GM18867 (cell line): ENCODE data around the gene PCYOX1L.

Experiments used
- ATAC-seq: cut with Tn5 transposase; IDR thresholded peaks from one replicate; pipeline ENCODE4 v1.9.1; 2021; ENCODE audit warnings: mild to moderate bottlenecking, moderate library complexity; ENCODE audit not compliant: unreplicated experiment

PCYOX1L gene

GRCh38 chr5:149405550-149406202 lies 47.8 kb downstream of the PCYOX1L start:
- ATAC-seq: no peak

DNA sequence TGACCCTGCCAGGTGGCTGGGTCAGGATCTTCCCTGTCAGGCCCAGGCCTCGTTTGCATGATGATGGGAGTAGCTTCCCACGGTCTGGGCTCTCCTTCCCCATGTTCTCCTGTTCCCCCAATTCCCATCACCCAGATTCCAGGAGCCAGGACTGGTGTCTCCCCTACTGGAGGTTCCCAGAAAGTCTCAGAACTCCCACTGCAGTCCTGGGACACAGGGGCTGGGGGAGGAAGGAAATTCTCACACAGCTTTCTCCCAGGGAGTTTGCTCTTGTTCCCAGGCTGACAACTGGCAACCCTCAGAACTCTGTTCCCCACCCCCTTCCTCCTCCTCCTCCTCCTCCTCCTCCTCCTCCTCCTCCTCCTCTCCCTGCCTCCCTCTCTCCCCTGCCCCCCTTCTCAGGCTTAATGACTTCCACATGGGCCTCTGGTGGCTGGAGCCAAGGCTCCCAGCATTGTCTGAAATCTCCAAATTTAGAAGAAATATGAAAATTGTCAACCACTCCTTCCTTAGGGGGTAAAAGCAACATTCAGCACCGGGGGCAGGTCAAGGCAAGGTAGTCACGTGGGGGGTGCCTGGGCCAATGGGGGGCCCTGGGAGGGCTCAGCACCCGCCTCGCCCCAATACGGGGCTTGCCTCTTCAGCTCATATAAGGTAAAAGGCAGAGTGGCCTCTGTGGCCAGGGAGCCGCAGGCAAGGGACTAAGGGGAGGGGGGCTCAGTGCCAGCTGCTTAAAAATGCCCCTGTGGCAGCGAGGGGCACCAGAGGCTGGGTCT lies 48.5 kb downstream of the PCYOX1L start:
- no peak for ATAC-seq

DNA sequence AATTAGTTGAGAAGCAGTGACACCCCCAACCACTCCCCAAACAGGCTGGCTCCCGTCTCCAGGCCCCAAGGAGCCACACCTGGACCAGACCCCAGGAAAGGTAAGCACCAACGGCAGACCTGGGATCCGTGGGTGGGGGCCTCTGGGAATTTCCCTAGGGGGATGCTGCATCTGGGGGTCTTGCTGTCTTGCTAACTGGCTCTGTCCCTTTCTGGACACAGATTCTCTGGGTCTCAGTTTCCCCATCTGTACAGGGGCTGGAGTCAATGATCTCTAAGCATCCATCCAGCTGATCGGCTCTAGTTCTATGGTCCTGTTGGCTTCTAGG lies 49.1 kb downstream of the PCYOX1L start:
- no peak for ATAC-seq

- no peak for ATAC-seq
These were observed 49.7 kb downstream of the PCYOX1L start for GRCh38 chr5:149407323-149408251.

- no peak for ATAC-seq
These were observed 50.6 kb downstream of the PCYOX1L start for GRCh38 chr5:149408252-149409099.

DNA sequence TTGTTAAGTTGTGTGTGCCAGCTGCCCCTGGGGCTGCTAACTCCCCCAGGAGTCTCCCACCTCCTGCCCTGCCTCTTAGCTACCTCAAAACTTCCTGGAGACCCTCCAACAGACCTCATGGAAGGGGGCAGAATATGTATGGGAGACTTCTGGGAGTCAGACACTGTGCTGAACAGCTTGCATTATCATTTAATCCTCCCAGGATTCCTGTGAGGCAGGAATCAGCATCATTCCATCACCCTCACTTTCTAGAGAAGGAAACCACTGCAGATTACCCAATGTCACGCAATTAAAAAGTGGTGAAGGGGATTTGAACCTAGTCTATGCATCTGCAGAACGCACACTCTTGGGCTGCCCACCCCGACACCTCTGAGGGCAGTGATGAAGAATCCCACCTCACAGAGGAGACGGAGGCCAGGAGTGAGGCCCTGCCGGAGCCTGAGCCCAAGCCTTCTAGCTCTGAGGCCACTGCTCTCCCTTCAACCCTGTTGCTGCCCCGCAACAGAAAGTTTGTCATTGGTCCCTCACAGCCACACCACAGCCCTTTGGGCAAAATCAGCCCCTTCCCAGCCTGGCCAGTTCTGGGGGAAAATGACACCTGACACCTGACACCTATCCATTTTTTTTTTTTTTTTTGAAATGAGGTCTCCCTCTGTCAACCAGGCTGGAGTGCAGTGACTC lies 51.6 kb downstream of the PCYOX1L start:
- no peak for ATAC-seq

DNA sequence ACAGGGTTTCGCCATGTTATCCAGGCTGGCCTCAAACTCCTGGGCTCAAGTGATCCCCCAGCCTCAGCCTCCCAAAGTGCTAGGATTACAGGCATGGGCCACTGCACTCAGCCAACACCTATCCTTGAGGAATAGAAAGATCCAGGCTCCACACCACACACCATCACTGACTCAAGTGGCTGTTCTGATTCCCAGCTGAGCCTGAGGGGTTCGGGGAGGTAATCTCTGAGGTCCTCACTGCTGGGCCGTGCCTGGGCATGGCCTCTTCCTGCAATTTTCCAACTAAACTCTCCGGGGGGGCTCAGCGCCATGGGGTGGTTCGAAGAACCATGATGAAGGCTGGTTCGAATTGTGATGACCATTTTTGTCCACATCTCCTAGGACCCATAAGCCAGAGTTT lies 52.2 kb downstream of the PCYOX1L start:
- no peak for ATAC-seq

- no peak for ATAC-seq
These were observed 53.0 kb downstream of the PCYOX1L start for GRCh38 chr5:149410721-149411432.

GRCh38 chr5:149411738-149412519 lies 54.1 kb downstream of the PCYOX1L start:
- no peak for ATAC-seq

- ATAC-seq: no peak
These were observed 55.1 kb downstream of the PCYOX1L start for GRCh38 chr5:149412783-149413476.

DNA sequence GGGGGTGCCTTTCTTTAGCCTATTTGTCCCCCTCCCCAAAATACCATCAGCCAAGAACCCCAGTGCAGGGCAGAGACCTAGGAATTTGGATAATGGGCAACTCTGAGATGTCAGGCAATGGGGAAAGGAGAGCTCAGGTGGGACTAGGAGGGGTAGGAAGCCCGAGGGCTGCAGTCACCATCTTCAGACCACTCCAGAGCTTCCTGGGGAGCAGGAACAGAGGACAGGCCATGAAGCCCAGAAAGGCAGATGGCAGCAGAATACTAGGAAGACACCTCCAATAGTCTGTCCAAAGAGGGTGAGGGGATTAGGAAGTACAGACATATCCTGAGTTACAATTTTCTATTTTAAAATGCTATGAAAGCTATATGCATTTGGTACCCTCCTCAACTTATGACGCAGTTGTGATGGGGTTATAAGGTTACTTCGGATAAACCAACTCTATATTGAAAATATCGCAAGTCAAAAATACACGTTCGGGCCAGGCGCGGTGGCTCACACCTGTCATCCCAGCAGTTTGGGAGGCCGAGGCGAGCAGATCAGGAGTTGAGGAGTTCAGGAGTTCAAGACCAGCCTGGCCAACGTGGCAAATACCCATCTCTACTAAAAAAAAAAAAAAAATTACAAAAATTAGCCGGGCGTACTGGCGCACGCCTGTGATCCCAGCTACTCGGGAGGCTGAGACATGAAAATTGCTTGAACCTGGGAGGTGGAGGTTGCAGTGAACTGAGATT lies 55.8 kb downstream of the PCYOX1L start:
- ATAC-seq: no peak

DNA sequence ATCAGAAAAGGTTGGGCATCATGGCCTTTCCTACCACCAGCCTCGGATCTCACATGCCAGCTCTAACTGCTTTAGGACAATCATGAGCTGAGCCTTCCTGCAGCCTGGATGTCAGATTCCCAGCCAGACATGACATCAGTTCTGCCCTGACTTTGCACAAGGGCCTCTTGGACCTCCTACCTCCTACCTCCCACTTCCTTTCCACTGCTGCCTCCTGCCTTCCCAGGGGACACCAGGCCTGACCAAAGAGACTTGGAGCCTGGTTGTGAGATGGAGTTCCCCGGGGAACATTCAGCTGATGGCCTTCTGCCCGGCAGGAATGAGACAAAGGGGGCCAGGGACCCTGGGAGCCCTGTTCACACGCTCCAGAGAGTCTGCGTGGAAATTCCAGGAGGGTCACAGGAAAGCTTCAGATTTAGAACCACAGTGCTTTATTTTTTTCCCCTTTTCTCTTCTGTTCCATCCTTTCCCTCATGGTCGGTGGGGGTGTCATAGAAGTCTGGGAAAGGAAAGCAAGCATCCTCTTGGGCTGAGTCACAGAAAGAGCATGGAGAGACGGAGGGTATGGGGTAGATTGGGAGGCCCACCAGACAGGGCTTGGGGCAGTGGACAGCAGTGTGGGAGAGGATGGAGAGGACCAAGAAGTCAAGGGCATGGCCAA lies 56.7 kb downstream of the PCYOX1L start:
- no peak for ATAC-seq

GRCh38 chr5:149415066-149415967 lies 57.5 kb downstream of the PCYOX1L start:
- ATAC-seq: no peak

DNA sequence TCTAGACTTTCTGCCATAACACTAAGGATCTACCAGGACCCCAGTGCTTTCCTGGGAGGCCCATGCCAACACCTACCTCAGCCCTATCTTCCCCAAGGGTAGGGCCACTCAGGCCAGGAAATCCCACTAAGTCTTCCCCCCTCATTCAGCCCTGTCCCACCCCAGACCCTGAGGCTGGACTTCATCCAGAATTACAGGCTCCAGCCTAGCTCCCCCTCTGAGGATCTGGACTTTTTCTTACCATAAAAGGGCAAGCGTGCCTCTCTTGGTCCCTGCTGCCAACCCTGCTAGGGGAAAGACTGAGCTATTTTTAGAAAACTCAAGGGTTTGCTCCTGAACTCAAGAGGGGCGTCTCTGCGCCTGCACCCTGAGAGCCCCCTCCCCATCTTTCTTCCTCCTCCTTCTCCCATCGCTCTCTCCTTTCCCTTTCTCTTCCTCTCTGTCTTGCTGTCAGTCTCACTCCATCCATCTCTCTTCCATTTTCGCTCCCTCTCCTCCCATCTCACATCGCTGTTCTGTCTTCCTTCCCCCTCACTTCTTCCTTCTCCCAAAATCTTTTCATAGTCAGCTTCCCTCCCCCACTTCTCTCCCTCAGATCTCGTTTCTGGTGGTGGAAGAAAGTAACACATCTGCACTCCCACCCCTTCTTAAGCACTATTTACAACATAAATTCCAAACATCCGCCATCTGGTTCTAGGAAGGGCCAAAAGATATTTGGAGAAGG lies 59.3 kb downstream of the PCYOX1L start:
- ATAC-seq: no peak

- ATAC-seq: no peak
These were observed 60.0 kb downstream of the PCYOX1L start for GRCh38 chr5:149417711-149418368.
